Chondrocyte (in vitro differentiated cells): ENCODE results near the gene TRAPPC14. TPM values are rescaled to one million over a fixed set of nuclear protein-coding genes. Genes with fewer than 3 reads are reported as not detected.

ENCODE experiments used
- DNase-seq: peaks from one replicate; pipeline ENCODE4 v3.0.0; 2021; ENCODE audit warnings: mixed read lengths, low spot score
- H3K27ac Mint-ChIP-seq: one replicate; pipeline ENCODE4 v1.8.0; 2021; ENCODE audit warnings: mild to moderate bottlenecking, moderate library complexity, mixed read lengths; ENCODE audit not compliant: unreplicated experiment
- H3K27me3 Mint-ChIP-seq: 2 replicates; pipeline ENCODE4 v1.8.0; 2021; ENCODE audit warnings: low read depth, mixed read lengths
- H3K36me3 Mint-ChIP-seq: 2 replicates; pipeline ENCODE4 v1.8.0; 2021; ENCODE audit warnings: low read depth, mixed read lengths
- H3K4me1 Mint-ChIP-seq: 2 replicates; pipeline ENCODE4 v1.8.0; 2021; ENCODE audit warnings: low read depth, mild to moderate bottlenecking, mixed read lengths
- H3K4me3 Mint-ChIP-seq: one replicate; pipeline ENCODE4 v1.8.0; 2021; ENCODE audit warnings: mild to moderate bottlenecking, moderate library complexity, mixed read lengths; ENCODE audit not compliant: unreplicated experiment
- H3K9me3 Mint-ChIP-seq: 2 replicates; pipeline ENCODE4 v1.8.0; 2021; ENCODE audit warnings: low read depth, mixed read lengths
- microRNA-seq: library from miRNA; unstranded; fragments of <30 nt; microRNA quantifications from one replicate; pipeline ENCODE4 v1.2.0, GENCODE V29; 2020; ENCODE audit warnings: borderline number of aligned reads
- total RNA-seq: library from RNA; stranded (reverse); gene quantifications from 3 replicates; pipeline ENCODE4 v1.2.1, GENCODE V29; 2021
- TF ChIP-seq, protein P1 (sequence below): fragments of 200-600 bp; sonication (generic); IDR thresholded peaks from 2 replicates; pipeline ENCODE4 v1.5.0; 2021; ENCODE audit warnings: antibody characterized with exemption, mild to moderate bottlenecking, moderate library complexity

Gene TRAPPC14
- total RNA-seq, 1 donor from 2014 or later = 15.4 TPM

DNA sequence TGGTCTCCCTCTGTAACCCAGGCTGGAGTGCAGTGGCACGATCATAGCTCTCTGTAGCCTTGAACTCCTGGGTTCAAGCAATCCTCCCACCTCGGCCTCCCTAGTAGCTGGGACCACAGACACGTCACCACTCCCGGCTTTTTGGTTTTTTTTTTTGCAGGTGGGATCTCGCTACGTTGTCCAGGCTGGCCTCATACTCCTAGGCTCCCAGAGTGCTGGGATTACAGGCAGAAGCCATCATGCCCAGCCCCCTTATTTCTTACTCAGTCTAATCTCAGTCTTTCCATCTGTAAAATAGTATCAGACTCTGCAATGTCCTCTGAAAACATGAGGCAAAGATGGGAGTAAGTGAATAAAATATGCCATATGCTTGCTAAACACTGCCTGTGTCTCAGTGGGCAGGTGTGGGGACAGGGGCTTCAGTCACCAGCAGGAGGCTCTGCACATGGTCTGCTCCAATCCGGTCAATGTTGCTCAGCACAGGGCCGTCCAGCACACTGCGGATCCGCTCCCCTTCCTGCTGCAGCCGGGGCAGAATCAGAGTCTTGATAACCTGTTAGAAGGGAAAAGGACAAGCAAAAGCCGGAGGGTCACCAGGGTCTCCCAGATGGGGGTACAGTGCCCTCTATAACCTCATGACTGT, 48.9 kb downstream of the TRAPPC14 start:
- TF ChIP-seq, protein P1, sequence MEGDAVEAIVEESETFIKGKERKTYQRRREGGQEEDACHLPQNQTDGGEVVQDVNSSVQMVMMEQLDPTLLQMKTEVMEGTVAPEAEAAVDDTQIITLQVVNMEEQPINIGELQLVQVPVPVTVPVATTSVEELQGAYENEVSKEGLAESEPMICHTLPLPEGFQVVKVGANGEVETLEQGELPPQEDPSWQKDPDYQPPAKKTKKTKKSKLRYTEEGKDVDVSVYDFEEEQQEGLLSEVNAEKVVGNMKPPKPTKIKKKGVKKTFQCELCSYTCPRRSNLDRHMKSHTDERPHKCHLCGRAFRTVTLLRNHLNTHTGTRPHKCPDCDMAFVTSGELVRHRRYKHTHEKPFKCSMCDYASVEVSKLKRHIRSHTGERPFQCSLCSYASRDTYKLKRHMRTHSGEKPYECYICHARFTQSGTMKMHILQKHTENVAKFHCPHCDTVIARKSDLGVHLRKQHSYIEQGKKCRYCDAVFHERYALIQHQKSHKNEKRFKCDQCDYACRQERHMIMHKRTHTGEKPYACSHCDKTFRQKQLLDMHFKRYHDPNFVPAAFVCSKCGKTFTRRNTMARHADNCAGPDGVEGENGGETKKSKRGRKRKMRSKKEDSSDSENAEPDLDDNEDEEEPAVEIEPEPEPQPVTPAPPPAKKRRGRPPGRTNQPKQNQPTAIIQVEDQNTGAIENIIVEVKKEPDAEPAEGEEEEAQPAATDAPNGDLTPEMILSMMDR = peak; percentile 32
- no peaks in the 10 kb centered on the region for H3K9me3 Mint-ChIP-seq
- no peak overlapping the region for H3K4me3 Mint-ChIP-seq
- peaks cover 34% of the 10 kb centered on the region for H3K36me3 Mint-ChIP-seq
- H3K27ac Mint-ChIP-seq = no peak overlapping the region
- H3K27me3 Mint-ChIP-seq = no peaks in the 10 kb centered on the region
- DNase-seq = no peak
- no peaks in the 10 kb centered on the region for H3K4me1 Mint-ChIP-seq

DNA sequence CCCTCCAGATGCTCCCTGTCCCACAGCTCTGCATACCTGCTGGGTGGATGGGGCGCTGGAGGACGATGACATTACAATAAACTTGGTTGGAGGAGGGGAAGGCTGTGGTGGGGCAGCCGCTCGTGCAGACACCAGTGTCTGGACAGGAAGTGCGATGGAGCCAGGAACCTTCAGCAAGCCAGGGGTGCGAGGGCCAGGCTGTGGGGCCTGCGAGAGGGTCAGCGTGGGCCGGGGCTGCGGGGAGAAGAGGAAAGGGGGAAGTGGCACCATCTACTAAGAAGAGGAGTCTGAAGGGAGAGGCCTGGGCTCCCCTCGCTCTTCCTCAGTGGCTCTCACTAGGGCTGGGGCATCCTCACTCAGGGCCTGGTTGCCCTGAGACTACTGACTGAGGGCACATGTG, 50.6 kb downstream of the TRAPPC14 start:
- H3K4me1 Mint-ChIP-seq = peaks cover 9% of the 10 kb centered on the region
- H3K36me3 Mint-ChIP-seq = peaks cover 33% of the 10 kb centered on the region
- TF ChIP-seq, protein P1 = no peak
- H3K4me3 Mint-ChIP-seq = no peak overlapping the region
- H3K27ac Mint-ChIP-seq = no peak overlapping the region
- no peak for DNase-seq
- no peaks in the 10 kb centered on the region for H3K27me3 Mint-ChIP-seq
- no peaks in the 10 kb centered on the region for H3K9me3 Mint-ChIP-seq

DNA sequence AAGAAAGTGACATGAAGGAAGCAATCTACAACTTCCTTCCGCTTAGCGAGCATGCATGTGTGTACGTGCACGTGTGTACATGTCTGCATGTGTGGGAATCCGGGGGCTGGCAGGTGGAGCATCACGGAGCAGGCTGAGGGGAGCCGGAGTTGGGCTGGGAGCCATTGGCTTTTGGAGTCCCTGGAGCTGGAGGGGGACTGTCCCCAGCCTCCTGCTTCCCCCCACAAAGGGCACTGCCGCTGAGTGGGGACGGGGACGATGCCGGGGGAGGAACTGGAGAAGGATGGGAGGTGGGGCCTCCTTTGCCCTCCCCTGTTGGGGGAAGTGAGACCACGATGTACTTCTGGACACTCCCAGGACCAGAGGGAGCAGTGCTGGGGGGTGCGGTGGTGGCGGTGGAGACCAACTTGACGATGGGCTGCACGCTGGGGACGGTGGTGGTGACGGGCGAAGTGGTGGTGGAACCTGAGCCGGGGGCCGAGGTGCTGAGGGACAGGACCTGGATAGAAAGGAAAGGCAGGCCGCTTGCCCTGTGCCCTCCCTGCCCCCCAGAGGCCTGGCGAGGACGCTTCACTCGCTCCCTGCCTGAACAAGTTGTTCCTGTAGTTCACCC, 51.3 kb downstream of the TRAPPC14 start:
- TF ChIP-seq, protein P1 = no peak
- H3K4me3 Mint-ChIP-seq = no peak overlapping the region
- H3K27me3 Mint-ChIP-seq = no peaks in the 10 kb centered on the region
- H3K4me1 Mint-ChIP-seq = peaks cover 16% of the 10 kb centered on the region
- peaks cover 30% of the 10 kb centered on the region for H3K36me3 Mint-ChIP-seq
- H3K9me3 Mint-ChIP-seq = no peaks in the 10 kb centered on the region
- DNase-seq = no peak
- no peak overlapping the region for H3K27ac Mint-ChIP-seq

DNA sequence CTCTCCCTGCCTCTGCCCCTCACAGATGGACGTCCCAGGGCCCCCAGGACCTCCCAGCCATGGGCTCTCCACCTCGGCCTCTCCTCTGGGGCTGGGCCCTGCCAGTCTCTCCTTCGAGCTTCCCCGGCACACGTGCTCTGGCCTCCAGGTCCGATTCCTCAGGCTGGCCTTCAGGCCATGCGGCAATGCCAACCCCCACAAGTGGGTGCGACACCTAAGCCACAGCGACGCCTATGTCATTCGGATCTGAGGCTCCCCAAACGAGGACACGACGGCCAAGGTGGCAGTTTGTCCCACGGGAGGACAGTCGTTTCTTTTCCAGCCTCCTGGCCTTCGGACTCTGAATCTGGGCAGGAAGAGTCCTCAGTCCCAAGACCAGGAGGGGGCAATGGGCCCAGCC, 51.9 kb downstream of the TRAPPC14 start:
- H3K9me3 Mint-ChIP-seq = no peaks in the 10 kb centered on the region
- H3K27me3 Mint-ChIP-seq = no peaks in the 10 kb centered on the region
- TF ChIP-seq, protein P1 = no peak
- no peak overlapping the region for H3K4me3 Mint-ChIP-seq
- peaks cover 30% of the 10 kb centered on the region for H3K36me3 Mint-ChIP-seq
- peaks cover 17% of the 10 kb centered on the region for H3K4me1 Mint-ChIP-seq
- no peak overlapping the region for H3K27ac Mint-ChIP-seq
- no peak for DNase-seq

DNA sequence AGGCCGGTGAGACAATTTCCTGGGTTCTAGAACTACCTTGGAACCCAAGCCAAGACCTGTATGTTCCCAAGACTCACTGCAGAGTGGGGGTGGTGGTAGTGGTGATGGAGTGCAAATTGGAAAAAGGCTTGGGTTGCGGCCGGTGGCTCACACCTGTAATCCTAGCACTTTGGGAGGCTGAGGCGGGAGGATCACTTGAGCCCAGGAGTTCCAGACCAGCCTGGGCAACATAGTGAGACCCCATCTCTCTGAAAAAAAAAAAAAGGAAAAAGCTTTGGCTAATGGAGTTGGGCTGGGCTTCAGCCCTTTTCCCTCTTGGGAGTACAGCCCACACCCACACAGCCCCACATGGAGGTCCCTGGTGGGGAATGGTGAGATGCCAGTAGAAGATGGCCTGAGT, 53.0 kb downstream of the TRAPPC14 start:
- H3K4me3 Mint-ChIP-seq = no peak overlapping the region

More for the DNA sequence above, 53.0 kb downstream of the TRAPPC14 start:
- Mint-ChIP-seq H3K36me3 (peaks cover 22% of the 10 kb centered on the region), H3K27me3 (no peaks in the 10 kb centered on the region), H3K27ac (peak overlapping the region; percentile 27), H3K4me1 (peaks cover 17% of the 10 kb centered on the region), H3K9me3 (no peaks in the 10 kb centered on the region)
- DNase-seq = no peak
- TF ChIP-seq, protein P1 = no peak

Small RNA genes lying within 50 kb of the gene (microRNA-seq; reads per million reads assigned to microRNA genes)
- gene MIR4658 = not detected

Other genes with a start within 250 kb of the TRAPPC14 start
- 11.1 to 12.1 TPM (median 11.5 TPM) in 3 replicates for gene TRIM4, start 239.2 kb downstream of the TRAPPC14 start, total RNA-seq
- not detected in 3 replicates for gene GJC3, start 229.1 kb downstream of the TRAPPC14 start, total RNA-seq
- not detected in 3 replicates for gene AZGP1, start 182.7 kb downstream of the TRAPPC14 start, total RNA-seq
- 61.5 to 72.1 TPM (median 62.3 TPM) in 3 replicates for gene ZKSCAN1, start 143.1 kb downstream of the TRAPPC14 start, total RNA-seq
- gene ZSCAN21, start 108.9 kb downstream of the TRAPPC14 start, total RNA-seq = 9.6 to 13.1 TPM (median 11.8 TPM) in 3 replicates
- 21.9 to 28.4 TPM (median 22.1 TPM) in 3 replicates for gene ZNF3, start 77.0 kb downstream of the TRAPPC14 start, total RNA-seq
- 80.1 to 111 TPM (median 83.1 TPM) in 3 replicates for gene COPS6, start 69.8 kb downstream of the TRAPPC14 start, total RNA-seq
- gene MCM7, start 57.3 kb downstream of the TRAPPC14 start, total RNA-seq = 34.0 to 63.8 TPM (median 34.1 TPM) in 3 replicates
- 16.9 to 24.8 TPM (median 19.6 TPM) in 3 replicates for gene AP4M1, start 57.1 kb downstream of the TRAPPC14 start, total RNA-seq
- 53.5 to 58.5 TPM (median 54.9 TPM) in 3 replicates for gene TAF6, start 39.4 kb downstream of the TRAPPC14 start, total RNA-seq
- gene CNPY4, start 39.1 kb downstream of the TRAPPC14 start, total RNA-seq = 29.8 to 46.4 TPM (median 31.5 TPM) in 3 replicates
- gene MBLAC1, start 31.8 kb downstream of the TRAPPC14 start, total RNA-seq = 1.7 to 3.2 TPM (median 2.5 TPM) in 3 replicates
- 73.2 to 89.4 TPM (median 75.7 TPM) in 3 replicates for gene LAMTOR4, start 9.8 kb downstream of the TRAPPC14 start, total RNA-seq
- gene GAL3ST4, start 9.9 kb upstream of the TRAPPC14 start, total RNA-seq = 1.8 to 4.9 TPM (median 4.3 TPM) in 3 replicates
- gene GPC2, start 18.7 kb upstream of the TRAPPC14 start, total RNA-seq = 6.2 to 7.3 TPM (median 6.7 TPM) in 3 replicates
- 0.57 to 1.2 TPM (median 0.64 TPM) in 3 replicates for gene STAG3, start 19.2 kb upstream of the TRAPPC14 start, total RNA-seq
- not detected in 3 replicates for gene PVRIG, start 61.2 kb upstream of the TRAPPC14 start, total RNA-seq
- gene SPDYE3, start 149.0 kb upstream of the TRAPPC14 start, total RNA-seq = not detected in 3 replicates
- 19.1 to 32.2 TPM (median 20.3 TPM) in 3 replicates for gene PILRB, start 199.4 kb upstream of the TRAPPC14 start, total RNA-seq
- gene PILRA, start 214.8 kb upstream of the TRAPPC14 start, total RNA-seq = 0.60 to 0.92 TPM (median 0.62 TPM) in 3 replicates